ENCODE data around the gene LUC7L3.
A peak's percentile ranks its signal among the peaks of the same experiment; 100 is the strongest.

Gene LUC7L3

GRCh38 chr17:50781167-50781566 is 61.8 kb downstream of the LUC7L3 start:
- DNase-seq (ENCODE audit: insufficient read length, low spot score) (no peak), FAIRE-seq (no peak)
- no peak for TF ChIP-seq CTCF (IDR thresholded peaks at IDR 0.05; ENCODE audit: insufficient read depth, missing control alignments)

GRCh38 chr17:50783193-50783660 is 63.8 kb downstream of the LUC7L3 start:
- TF ChIP-seq CTCF (IDR thresholded peaks at IDR 0.05; ENCODE audit: insufficient read depth, missing control alignments), result peak; percentile 99
- FAIRE-seq (no peak), DNase-seq (ENCODE audit: insufficient read length, low spot score) (peak; percentile 84)

- TF ChIP-seq CTCF (IDR thresholded peaks at IDR 0.05; ENCODE audit: insufficient read depth, missing control alignments), result no peak
- DNase-seq (ENCODE audit: insufficient read length, low spot score) (no peak), FAIRE-seq (no peak)
Observed at GRCh38 chr17:50783905-50784304, 64.5 kb downstream of the LUC7L3 start.

- FAIRE-seq, result no peak
- TF ChIP-seq CTCF (IDR thresholded peaks at IDR 0.05; ENCODE audit: insufficient read depth, missing control alignments), result no peak
- no peak for DNase-seq (ENCODE audit: insufficient read length, low spot score)
Observed at GRCh38 chr17:50785126-50785525, 65.7 kb downstream of the LUC7L3 start.

- no peak for DNase-seq (ENCODE audit: insufficient read length, low spot score)
- FAIRE-seq, result no peak
- TF ChIP-seq CTCF (IDR thresholded peaks at IDR 0.05; ENCODE audit: insufficient read depth, missing control alignments), result no peak
Observed at GRCh38 chr17:50785946-50786570, 66.7 kb downstream of the LUC7L3 start.

- DNase-seq (ENCODE audit: insufficient read length, low spot score), result no peak
- no peak for TF ChIP-seq CTCF (IDR thresholded peaks at IDR 0.05; ENCODE audit: insufficient read depth, missing control alignments)
- FAIRE-seq, result no peak
Observed at GRCh38 chr17:50787106-50787505, 67.7 kb downstream of the LUC7L3 start.

GRCh38 chr17:50790618-50791017 is 71.2 kb downstream of the LUC7L3 start:
- TF ChIP-seq CTCF (IDR thresholded peaks at IDR 0.05; ENCODE audit: insufficient read depth, missing control alignments), result no peak
- DNase-seq (ENCODE audit: insufficient read length, low spot score), result no peak
- FAIRE-seq, result no peak
